GM12873 (cell line): ENCODE data around the gene MCM3.

ENCODE experiments used
- TF ChIP-seq, protein P1 (sequence below): IDR thresholded peaks from 2 replicates; pipeline ENCODE4 v1.5.1; 2012; ENCODE audit warnings: low read depth, mild to moderate bottlenecking, moderate library complexity, low read length, control low read depth; ENCODE audit not compliant: insufficient read depth; ENCODE audit errors: missing control alignments

Gene MCM3

DNA sequence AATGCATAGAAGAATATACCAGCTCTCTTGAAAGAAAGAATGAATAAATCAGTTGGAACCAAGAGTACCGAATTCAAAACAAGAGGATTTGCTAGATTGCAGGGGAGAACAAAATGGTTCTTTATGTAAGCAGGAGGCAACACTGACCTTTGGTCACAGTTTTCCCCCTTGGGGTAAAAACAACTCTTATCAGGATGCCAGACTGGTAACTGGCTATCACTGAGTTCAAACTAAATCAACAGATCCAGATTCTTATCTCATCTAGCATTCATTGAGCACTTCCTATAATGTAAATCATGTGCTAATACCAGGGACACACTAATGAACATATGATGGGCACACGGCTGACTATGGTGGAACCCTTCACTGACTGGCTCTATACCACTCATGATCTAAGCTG is 35.5 kb downstream of the MCM3 start:
- TF ChIP-seq, protein P1, sequence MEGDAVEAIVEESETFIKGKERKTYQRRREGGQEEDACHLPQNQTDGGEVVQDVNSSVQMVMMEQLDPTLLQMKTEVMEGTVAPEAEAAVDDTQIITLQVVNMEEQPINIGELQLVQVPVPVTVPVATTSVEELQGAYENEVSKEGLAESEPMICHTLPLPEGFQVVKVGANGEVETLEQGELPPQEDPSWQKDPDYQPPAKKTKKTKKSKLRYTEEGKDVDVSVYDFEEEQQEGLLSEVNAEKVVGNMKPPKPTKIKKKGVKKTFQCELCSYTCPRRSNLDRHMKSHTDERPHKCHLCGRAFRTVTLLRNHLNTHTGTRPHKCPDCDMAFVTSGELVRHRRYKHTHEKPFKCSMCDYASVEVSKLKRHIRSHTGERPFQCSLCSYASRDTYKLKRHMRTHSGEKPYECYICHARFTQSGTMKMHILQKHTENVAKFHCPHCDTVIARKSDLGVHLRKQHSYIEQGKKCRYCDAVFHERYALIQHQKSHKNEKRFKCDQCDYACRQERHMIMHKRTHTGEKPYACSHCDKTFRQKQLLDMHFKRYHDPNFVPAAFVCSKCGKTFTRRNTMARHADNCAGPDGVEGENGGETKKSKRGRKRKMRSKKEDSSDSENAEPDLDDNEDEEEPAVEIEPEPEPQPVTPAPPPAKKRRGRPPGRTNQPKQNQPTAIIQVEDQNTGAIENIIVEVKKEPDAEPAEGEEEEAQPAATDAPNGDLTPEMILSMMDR, result no peak

DNA sequence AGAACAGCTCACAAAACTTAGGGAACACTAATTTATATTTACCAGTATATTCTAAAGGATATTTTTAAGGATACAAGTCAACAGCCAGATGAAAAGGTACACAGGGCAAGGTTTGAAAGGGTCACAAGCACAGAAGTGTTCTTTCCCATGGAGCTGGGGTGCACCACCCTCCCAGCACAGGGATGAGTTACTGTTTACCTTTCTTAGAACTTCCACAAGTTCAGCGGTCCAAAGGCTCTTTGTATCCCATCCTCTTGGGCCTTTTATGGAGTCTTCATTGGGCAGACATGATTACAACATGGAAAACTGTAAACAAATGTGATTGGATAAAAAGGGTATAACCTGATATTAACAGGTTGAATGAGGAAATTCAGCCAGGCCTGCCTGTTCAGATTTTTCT is 39.1 kb downstream of the MCM3 start:
- TF ChIP-seq, protein P1, result no peak

DNA sequence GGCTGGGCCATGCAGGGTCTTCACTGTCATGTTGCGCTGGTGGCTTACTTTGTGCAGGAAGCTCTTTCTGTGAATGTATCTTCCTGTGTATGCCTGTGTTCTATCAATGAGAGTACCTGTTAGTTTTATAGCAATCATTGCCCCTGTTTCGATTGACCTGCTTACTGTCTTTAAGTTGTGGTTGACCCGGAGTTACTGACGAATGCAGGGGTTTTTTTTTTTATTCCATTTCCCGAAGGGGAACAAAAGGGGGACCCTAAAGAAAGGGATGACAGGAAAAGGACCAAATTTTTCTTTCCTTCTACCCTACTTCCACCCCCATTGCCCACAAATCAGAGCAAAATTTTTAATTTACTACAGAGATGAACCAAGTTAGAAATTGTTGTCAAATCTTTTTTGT is 40.1 kb downstream of the MCM3 start, which contains the start of gene IL17F:
TSS of gene IL17F (minus strand) at position 101 of the 400 bp plus-strand sequence. CDS start at position 30, 71 bp downstream.
- TF ChIP-seq, protein P1, result no peak

DNA sequence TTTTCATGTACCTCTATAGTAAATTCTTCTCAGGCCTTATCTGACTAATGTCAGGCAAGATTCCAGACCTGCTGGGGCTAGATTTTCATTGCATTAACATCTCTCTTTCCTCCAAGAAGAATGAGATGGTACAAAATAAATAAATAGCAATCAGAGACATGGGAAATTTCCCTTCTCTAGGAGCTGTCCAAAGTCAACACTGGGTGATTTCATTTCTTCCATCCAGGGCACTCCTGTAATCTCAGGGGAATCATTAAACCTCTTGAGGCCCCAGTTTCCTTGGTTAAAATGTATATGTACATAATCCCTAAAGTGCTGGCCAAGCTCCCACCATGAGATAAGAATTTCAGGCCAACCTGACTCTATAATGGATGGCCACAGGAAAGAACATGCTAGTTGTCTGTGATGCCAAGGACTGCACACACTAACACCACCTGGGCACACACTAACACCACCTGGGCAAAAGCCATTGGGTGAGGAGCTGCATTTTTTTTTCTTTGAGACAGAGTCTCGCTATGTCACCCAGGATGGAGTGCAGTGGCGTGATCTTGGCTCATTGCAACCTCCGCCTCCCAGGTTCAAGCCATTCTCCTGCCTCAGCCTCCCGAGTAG is 41.2 kb downstream of the MCM3 start:
- TF ChIP-seq, protein P1, result no peak

DNA sequence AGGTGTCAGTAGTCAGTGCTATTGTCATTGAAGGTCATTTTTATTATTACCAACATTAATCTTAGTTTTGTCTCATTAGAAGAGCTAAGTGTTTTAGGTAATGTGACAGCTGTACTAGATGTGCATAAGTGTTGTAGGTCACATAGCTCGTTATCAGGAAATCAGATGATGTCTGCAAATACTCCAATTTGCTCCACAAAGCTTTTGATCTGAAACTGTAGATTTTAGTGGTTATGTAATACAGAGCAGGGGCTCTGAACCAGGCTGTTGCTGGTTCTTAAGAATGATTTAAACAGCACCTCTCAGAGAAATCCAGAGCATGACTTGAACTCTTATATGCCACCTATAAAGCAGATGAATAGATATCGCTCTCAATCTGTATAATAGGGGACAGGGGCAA is 42.7 kb downstream of the MCM3 start:
- TF ChIP-seq, protein P1, result no peak

DNA sequence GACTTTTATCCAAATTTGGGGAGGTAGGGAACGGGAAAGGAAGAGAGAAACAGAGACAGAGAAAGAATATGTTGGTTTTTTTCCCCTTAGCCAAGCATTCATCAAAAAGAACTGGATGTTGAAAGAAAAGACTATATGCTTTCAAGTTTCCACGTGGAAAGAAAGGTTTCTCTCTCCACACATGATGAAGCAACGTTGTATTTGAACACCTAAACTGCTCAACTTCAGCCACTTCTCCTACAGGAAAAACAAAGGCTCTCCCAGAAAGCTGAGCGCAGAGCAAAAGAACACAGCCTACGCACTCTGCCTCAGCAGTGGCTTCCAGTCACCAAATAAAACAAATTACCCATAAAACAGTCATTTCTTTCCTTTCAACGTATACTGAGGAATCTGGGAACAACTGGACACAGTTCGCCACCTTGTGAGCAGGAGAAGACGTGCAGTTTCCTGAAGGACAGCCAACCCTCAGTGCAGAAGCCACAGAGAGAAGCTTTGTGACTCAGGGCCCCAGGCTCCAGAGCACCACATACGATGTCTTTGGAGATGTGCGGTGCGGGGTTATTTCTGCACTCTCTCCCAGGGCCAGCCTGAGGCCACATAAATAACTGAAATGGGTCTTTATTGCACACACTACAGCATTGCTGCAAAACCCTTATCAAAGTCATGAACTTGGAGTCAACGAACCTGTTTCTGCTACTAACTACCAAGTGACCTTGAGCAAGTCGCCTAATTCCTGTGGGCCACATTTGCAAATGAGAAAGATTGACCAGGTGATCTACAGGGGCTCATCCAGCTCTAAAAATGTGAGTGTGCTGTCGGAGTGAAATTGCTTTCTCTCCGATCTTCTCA is 50.3 kb downstream of the MCM3 start:
- TF ChIP-seq, protein P1, result peak; percentile 74

DNA sequence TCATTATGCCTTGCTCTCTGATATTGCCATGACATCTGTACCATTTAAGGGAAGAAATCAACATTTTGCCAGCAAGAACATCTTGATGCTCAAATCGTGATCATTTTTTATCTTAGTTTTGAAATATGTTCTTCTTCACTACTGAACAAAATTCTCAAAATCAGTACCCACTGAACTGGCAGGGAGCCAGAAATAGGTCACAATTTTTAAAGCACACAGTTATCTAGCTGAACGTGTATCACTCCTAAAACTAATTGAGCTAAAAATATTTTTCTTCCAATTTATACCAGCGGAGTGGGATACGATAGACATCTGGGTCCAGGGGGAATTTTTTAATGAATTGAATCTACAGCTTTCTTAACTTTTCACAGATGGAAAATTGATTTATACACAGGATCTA is 51.5 kb downstream of the MCM3 start:
- TF ChIP-seq, protein P1, result no peak
